ENCODE measurements around the gene GNA12. TPM values are rescaled to one million over a fixed set of nuclear protein-coding genes. Genes with fewer than 3 reads are reported as not detected.

The GNA12 gene
- total RNA-seq, 1 experiment from 2014 or later, result 35.5 TPM

DNA sequence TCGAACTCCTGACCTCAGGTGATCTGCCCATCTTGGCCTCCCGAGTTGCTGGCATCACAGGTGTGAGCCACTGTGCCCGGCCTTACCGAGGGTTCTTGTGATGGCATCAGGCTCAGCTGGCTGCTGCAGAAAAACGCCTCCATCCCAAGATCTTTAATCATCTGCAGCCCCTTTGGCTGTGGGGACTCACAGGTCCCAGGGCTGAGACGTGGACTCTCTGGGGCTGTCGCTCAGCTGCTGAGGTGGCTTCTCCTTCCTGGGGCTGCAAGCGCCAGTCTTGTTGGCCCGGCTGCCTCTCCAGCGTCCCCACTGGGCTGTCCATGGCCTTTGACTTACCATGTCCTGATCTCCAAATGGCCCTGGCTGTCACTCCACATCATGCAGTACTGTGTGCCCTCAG is 136.1 kb downstream of the GNA12 start:
- no peaks in the 10 kb centered on the region for H3K9me3 ChIP-seq (ENCODE audit: low read depth, low read length, poor library complexity, severe bottlenecking)
- no peaks in the 10 kb centered on the region for H3K4me1 ChIP-seq (ENCODE audit: insufficient read depth, low read length, poor library complexity, severe bottlenecking)
- H3K27ac ChIP-seq (ENCODE audit: low read depth, low read length, poor library complexity, severe bottlenecking), result no peak overlapping the region
- H3K27me3 ChIP-seq (replicated peaks; ENCODE audit: insufficient read depth, low read depth, low read length, poor library complexity), result no peaks in the 10 kb centered on the region
- BruUV-seq (replicated peaks), result no TSS peak
- intact Hi-C loops (cut with micrococcal nuclease; ENCODE audit: unreplicated experiment), result no loop called here
- no peak overlapping the region for H3K4me3 ChIP-seq (ENCODE audit: low read depth, low read length, poor library complexity, severe bottlenecking)
- H3K36me3 ChIP-seq (ENCODE audit: insufficient read depth, low read length, poor library complexity, severe bottlenecking), result no peaks in the 10 kb centered on the region
- no peak for DNase-seq (ENCODE audit: low spot score)
- ChIA-PET POLR2A (ENCODE audit: low non-redundant PET) (no interaction called here), CTCF (no interaction called here)
- TF ChIP-seq EZH2 (IDR thresholded peaks at IDR 0.05; ENCODE audit: borderline replicate concordance, low read depth, low read length, poor library complexity, severe bottlenecking), result no peak
- TF ChIP-seq, protein P1, sequence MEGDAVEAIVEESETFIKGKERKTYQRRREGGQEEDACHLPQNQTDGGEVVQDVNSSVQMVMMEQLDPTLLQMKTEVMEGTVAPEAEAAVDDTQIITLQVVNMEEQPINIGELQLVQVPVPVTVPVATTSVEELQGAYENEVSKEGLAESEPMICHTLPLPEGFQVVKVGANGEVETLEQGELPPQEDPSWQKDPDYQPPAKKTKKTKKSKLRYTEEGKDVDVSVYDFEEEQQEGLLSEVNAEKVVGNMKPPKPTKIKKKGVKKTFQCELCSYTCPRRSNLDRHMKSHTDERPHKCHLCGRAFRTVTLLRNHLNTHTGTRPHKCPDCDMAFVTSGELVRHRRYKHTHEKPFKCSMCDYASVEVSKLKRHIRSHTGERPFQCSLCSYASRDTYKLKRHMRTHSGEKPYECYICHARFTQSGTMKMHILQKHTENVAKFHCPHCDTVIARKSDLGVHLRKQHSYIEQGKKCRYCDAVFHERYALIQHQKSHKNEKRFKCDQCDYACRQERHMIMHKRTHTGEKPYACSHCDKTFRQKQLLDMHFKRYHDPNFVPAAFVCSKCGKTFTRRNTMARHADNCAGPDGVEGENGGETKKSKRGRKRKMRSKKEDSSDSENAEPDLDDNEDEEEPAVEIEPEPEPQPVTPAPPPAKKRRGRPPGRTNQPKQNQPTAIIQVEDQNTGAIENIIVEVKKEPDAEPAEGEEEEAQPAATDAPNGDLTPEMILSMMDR (conservative IDR thresholded peaks at IDR 0.05; ENCODE audit: low read depth, low read length), result no peak

DNA sequence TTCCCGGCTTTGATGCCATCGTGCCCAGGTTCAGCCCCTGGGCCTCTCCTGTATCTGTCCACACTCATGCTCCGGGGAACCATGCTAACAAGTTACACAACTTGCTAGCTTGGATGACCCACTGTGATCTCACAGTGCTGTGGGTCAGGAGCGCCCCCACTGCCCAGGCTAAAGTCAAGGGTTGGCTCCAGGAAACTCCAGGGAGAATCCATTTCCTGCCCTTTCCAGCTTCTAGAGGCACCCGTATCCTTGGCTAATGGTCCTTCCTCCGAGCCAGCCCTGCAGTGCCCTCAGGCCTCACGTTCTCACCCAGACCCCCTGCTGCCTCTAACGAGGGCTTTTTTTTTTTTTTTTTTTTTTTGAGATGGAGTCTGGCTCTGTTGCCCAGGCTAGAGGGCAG is 136.6 kb downstream of the GNA12 start:
- H3K27me3 ChIP-seq (replicated peaks; ENCODE audit: insufficient read depth, low read depth, low read length, poor library complexity), result no peaks in the 10 kb centered on the region
- no TSS peak for BruUV-seq (replicated peaks)
- ChIA-PET POLR2A (ENCODE audit: low non-redundant PET) (no interaction called here), CTCF (interaction anchor here (1.1 kb wide), 1 partner anchor 123 kb away, joined by 4 read pairs; no protein-coding TSS in a partner anchor)
- no peak overlapping the region for H3K27ac ChIP-seq (ENCODE audit: low read depth, low read length, poor library complexity, severe bottlenecking)
- no peak for DNase-seq (ENCODE audit: low spot score)
- H3K36me3 ChIP-seq (ENCODE audit: insufficient read depth, low read length, poor library complexity, severe bottlenecking), result no peaks in the 10 kb centered on the region
- no peaks in the 10 kb centered on the region for H3K9me3 ChIP-seq (ENCODE audit: low read depth, low read length, poor library complexity, severe bottlenecking)
- H3K4me1 ChIP-seq (ENCODE audit: insufficient read depth, low read length, poor library complexity, severe bottlenecking), result no peaks in the 10 kb centered on the region
- TF ChIP-seq EZH2 (IDR thresholded peaks at IDR 0.05; ENCODE audit: borderline replicate concordance, low read depth, low read length, poor library complexity, severe bottlenecking), result no peak
- TF ChIP-seq, protein P1 (conservative IDR thresholded peaks at IDR 0.05; ENCODE audit: low read depth, low read length), result no peak
- H3K4me3 ChIP-seq (ENCODE audit: low read depth, low read length, poor library complexity, severe bottlenecking), result no peak overlapping the region
- intact Hi-C loops (cut with micrococcal nuclease; ENCODE audit: unreplicated experiment), result no loop called here

DNA sequence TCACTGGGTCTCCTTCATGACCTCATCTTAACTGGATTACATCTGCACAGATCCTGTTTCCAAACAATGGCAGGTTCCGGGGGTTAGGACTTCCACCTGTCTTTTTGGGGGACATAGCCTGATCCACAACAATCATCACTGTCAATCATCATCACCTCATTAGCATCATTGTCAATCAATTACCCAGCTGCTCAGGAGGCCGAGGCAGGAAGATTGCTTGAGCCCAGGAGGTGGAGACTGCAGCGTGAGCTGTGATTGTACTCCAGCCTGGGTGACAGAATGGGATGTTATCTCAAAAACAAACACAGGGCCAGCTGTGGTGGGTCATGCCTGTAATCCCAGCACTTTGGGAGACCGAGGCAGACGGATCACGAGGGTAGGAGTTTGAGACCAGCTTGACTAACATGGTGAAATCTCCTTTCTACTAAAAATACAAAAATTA is 137.4 kb downstream of the GNA12 start:
- Histone ChIP-seq H3K4me3 (ENCODE audit: low read depth, low read length, poor library complexity, severe bottlenecking) (no peak overlapping the region), H3K27ac (ENCODE audit: low read depth, low read length, poor library complexity, severe bottlenecking) (no peak overlapping the region), H3K36me3 (ENCODE audit: insufficient read depth, low read length, poor library complexity, severe bottlenecking) (no peaks in the 10 kb centered on the region), H3K9me3 (ENCODE audit: low read depth, low read length, poor library complexity, severe bottlenecking) (no peaks in the 10 kb centered on the region), H3K27me3 (replicated peaks; ENCODE audit: insufficient read depth, low read depth, low read length, poor library complexity) (no peaks in the 10 kb centered on the region), H3K4me1 (ENCODE audit: insufficient read depth, low read length, poor library complexity, severe bottlenecking) (no peaks in the 10 kb centered on the region)
- intact Hi-C loops (cut with micrococcal nuclease; ENCODE audit: unreplicated experiment), result no loop called here
- POLR2A ChIA-PET (ENCODE audit: low non-redundant PET), result no interaction called here
- no peak for DNase-seq (ENCODE audit: low spot score)
- CTCF ChIA-PET, result interaction anchor here (0.7 to 1.1 kb wide), 2 partner anchors 19 to 124 kb away, joined by 3 to 4 read pairs; partner anchors contain the start of gene AMZ1
- no TSS peak for BruUV-seq (replicated peaks)
- TF ChIP-seq EZH2 (IDR thresholded peaks at IDR 0.05; ENCODE audit: borderline replicate concordance, low read depth, low read length, poor library complexity, severe bottlenecking), result no peak
- TF ChIP-seq, protein P1 (conservative IDR thresholded peaks at IDR 0.05; ENCODE audit: low read depth, low read length), result no peak

All from A673 (cell line).